ENCODE data around the gene PCDH15. TPM values are rescaled to one million over a fixed set of nuclear protein-coding genes. Genes with fewer than 3 reads are reported as not detected.

PCDH15 gene
- total RNA-seq, 1 donor from 2014 or later = 0.25 TPM

- intact Hi-C loops (cut with DNase I) = no loop called here
- DNase-seq (ENCODE audit: extremely low spot score in 2 of 2) = no peak
- Histone ChIP-seq H3K27me3 (no peaks in the 10 kb centered on the region), H3K9me3 (no peaks in the 10 kb centered on the region), H3K4me1 (no peaks in the 10 kb centered on the region), H3K36me3 (no peaks in the 10 kb centered on the region), H3K4me3 (no peak overlapping the region), H3K27ac (no peak overlapping the region)
- TF ChIP-seq POLR2A (IDR thresholded peaks at IDR 0.05) = no peak
- TF ChIP-seq CTCF (IDR thresholded peaks at IDR 0.05) = no peak
- TF ChIP-seq POLR2AphosphoS5 (IDR thresholded peaks at IDR 0.05; ENCODE audit: insufficient read depth in 1 of 2, low read depth in 1 of 2) = no peak
Observed at GRCh38 chr10:54826994-54827560, 26.0 kb upstream of the PCDH15 start.

- H3K4me1 ChIP-seq = no peaks in the 10 kb centered on the region
Observed at GRCh38 chr10:54815583-54815982, 14.6 kb upstream of the PCDH15 start.

GRCh38 chr10:54808186-54808935 is 7.3 kb upstream of the PCDH15 start:
- Histone ChIP-seq H3K36me3 (no peaks in the 10 kb centered on the region), H3K9me3 (no peaks in the 10 kb centered on the region), H3K27ac (no peak overlapping the region), H3K4me1 (no peaks in the 10 kb centered on the region), H3K27me3 (no peaks in the 10 kb centered on the region), H3K4me3 (no peak overlapping the region)
- DNase-seq (ENCODE audit: extremely low spot score in 2 of 2) = no peak
- intact Hi-C loops (cut with DNase I) = no loop called here
- no peak for TF ChIP-seq CTCF (IDR thresholded peaks at IDR 0.05)
- TF ChIP-seq POLR2AphosphoS5 (IDR thresholded peaks at IDR 0.05; ENCODE audit: insufficient read depth in 1 of 2, low read depth in 1 of 2) = no peak
- no peak for TF ChIP-seq POLR2A (IDR thresholded peaks at IDR 0.05)

More at GRCh38 chr10:54815583-54815982, 14.6 kb upstream of the PCDH15 start:
- TF ChIP-seq POLR2AphosphoS5 (IDR thresholded peaks at IDR 0.05; ENCODE audit: insufficient read depth in 1 of 2, low read depth in 1 of 2) (no peak), POLR2A (IDR thresholded peaks at IDR 0.05) (no peak), CTCF (IDR thresholded peaks at IDR 0.05) (no peak)
- Histone ChIP-seq H3K9me3 (no peaks in the 10 kb centered on the region), H3K27ac (no peak overlapping the region), H3K36me3 (no peaks in the 10 kb centered on the region), H3K27me3 (no peaks in the 10 kb centered on the region), H3K4me3 (no peak overlapping the region)
- intact Hi-C loops (cut with DNase I) = no loop called here
- no peak for DNase-seq (ENCODE audit: extremely low spot score in 2 of 2)

GRCh38 chr10:54799506-54799905 is 1.5 kb downstream of the PCDH15 start:
- no peaks in the 10 kb centered on the region for H3K4me1 ChIP-seq
- no peaks in the 10 kb centered on the region for H3K27me3 ChIP-seq
- H3K27ac ChIP-seq = no peak overlapping the region
- H3K9me3 ChIP-seq = no peaks in the 10 kb centered on the region
- no peak overlapping the region for H3K4me3 ChIP-seq
- intact Hi-C loops (cut with DNase I) = no loop called here
- no peaks in the 10 kb centered on the region for H3K36me3 ChIP-seq
- TF ChIP-seq CTCF (IDR thresholded peaks at IDR 0.05) = no peak
- TF ChIP-seq POLR2AphosphoS5 (IDR thresholded peaks at IDR 0.05; ENCODE audit: insufficient read depth in 1 of 2, low read depth in 1 of 2) = no peak
- no peak for TF ChIP-seq POLR2A (IDR thresholded peaks at IDR 0.05)
- DNase-seq (ENCODE audit: extremely low spot score in 2 of 2) = no peak
